ENCODE results near the gene GPR180.
A peak's percentile ranks its signal among the peaks of the same experiment; 100 is the strongest.

Gene GPR180

DNA sequence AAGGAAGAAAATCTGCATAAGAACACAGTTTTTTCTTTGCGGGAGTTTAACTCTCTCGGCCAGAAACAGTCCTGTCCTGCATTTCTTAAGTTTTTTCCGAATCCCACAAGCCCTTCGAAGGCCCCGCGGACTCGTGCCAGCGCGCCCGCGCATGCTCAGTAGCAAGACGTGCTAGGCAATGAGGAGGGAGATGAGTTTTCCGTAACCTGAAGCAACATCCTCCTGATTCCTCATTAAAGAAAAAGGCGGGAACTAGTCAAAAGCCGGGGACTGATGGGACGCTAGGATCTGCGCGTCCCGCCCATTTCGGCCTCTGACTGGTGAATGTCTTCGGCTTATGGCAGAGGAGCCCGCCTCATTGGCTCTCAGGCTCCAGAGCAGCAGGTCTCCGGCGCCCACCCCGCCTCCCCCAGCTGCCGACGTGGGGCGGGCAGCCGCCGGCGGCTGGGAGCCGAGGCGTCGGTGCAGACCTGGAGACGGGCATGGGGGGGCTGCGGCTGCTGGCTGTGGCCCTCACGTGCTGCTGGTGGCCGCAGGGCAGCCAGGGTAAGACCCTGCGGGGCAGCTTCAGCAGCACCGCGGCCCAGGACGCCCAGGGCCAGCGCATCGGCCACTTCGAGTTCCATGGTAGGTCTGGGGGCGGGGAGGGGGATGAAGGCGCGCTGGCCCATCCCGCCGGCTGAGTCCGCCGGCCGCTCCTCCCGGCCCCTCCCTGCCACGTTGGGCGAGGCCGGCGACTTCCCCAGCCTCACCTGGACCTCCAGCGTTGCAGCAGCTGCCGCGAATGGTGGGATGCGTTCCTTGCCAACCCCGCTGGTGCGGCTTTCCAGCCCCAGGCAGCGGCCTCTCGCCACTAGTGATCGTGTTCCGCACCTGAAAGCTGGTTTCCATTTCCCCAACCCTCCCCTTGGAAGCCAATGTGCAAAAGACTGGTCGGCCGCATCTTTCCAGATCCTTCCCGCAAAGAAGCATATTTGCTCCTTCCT, at the start of gene GPR180:
TSS of gene GPR180 (plus strand) at position 412 of the 986 bp plus-strand sequence. CDS start at position 483, 71 bp downstream.
- no peak for DNase-seq

DNA sequence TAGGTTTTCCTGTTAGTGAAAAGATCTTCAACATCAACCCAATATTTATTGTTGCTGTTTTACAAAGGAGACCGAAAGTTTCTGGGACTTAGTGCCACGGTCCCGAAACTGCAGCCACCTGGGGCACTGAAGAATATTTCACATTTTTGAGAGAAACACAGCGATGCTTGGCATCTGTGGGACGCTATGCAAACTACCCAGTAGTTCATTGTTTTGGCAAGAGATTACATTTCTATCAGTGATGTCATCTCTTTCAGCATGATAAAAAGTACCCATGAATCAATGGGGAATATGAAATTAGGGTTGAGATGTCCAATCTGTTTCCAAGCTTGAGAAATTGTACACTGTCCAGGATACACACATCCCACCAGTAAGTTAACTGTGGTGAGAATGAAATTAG, 49.6 kb upstream of the GPR180 start:
- DNase-seq = no peak

GRCh38 chr13:94553766-94554165, 47.9 kb upstream of the GPR180 start:
- DNase-seq = no peak

DNA sequence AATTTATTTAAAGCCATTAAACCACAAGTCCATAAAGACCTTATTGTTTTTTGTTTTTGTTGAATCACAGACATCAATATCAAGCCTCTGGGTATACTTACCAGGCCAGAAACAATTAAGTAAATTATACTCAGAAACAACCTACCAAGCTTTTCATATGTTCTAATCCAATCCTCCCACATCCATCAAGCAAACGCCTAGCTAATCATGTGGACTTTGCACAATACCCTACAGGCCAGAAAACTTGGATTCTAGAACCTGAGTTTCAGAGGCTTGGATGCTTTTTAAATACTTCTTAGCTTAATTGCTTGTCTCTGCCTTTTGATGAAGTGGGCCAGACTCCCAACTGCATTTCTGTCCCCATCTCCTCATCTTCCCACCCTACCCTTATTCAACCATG, 45.6 kb upstream of the GPR180 start:
- DNase-seq = no peak

DNA sequence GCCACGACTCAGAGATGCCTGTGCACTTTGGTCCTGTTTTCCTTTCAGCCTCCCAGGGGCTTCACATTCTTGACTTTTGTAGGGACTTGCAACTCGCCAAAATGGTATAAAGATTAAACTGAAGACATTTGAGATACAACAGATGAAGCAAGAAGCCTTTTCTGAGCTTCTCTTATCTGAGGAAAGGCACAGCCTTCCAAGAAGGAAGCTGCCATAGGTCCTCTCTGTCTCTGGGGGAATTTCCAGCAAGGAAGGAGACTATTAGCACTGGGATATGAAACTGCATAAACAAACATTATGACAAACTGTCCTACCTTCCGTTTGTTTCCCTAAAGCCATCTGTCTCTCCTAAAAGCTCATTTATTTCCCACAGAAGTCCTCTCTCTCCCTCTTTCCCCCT, 45.0 kb upstream of the GPR180 start:
- DNase-seq = no peak

- no peak for DNase-seq
Observed at GRCh38 chr13:94557684-94558235, 43.9 kb upstream of the GPR180 start.

DNA sequence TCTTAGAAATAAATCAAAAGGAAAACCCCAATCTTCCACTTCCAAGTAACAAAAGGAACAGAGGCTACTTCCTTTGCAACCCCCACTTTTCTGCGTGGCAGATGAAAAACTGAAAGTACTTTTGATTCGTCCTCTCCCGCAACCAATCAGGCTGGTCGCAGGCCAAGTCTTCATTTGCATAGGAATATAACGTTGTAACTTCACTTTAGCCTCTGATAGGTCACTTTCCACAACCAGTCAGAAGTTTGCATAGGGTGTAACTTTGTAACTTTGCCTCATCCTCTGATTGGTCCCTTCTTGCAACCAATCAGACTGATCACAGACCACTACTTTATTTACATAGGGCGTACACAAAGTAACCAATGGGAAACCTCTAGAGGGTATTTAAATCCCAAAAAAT, 42.9 kb upstream of the GPR180 start:
- DNase-seq = no peak

DNA sequence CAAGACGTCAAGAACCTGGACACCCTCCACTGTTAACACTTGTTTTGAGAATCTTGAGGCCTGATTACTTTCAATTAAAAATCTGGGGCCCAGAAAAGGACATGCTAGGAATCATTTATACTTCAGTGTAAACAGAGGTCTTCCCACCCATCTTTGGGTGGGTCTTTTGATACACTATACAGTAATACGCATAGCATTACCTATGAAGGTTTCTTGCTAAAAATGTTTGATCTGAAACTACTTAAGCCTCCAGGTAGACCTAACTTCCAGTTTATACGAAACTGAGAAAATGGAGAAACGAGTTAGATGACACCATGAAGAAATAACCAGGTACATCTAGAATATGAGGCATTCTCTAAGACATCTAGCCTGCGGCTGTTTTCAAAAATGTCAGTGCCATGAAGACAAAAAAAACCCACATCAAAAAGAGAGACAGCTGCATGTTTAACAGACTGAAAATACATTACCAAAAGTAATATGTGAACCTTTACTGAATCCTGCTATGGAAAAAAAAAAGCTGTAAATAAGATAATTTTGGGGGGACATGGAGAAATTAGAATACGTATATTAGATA, 42.3 kb upstream of the GPR180 start:
- DNase-seq = no peak

- DNase-seq = no peak
Observed at GRCh38 chr13:94560116-94560515, 41.5 kb upstream of the GPR180 start.

DNA sequence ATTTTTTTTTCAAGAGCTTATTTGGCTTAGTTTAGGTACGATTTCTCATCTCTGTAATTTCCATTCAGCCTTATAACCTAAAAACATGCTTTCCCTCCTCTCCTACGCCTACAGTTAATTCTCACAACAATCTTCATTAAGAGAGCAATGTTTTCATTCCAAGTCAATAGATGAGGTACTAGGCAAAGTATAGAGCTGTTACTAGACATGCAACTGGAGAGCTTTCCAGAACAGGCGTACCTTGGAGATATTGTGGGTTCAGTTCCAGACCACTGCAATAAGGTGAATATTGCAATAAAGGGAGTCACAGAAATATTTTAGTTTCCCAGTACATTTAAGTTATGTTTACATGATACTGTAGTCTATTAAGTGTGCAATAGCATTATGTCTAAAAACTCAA, 40.5 kb upstream of the GPR180 start:
- DNase-seq = no peak

DNA sequence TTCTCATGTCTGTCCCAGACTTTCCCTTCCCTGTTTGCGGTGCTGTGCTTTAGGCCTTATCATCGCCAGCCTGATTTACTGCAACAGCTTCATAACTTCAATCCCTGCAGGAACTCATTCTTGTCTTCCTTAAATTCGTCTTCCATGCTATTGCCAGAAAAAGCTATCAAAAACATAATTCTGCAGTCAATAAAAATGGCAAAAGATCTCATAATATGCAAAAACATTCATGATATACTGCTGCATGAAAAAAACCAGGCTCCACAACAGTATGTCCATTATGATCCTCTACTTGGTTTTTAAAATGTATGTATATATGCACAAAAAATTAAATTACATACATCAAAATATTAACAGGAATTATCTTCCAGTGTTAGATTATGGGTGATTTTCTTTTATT, 34.1 kb upstream of the GPR180 start:
- no peak for DNase-seq

GRCh38 chr13:94568443-94568842, 33.2 kb upstream of the GPR180 start:
- DNase-seq = no peak

DNA sequence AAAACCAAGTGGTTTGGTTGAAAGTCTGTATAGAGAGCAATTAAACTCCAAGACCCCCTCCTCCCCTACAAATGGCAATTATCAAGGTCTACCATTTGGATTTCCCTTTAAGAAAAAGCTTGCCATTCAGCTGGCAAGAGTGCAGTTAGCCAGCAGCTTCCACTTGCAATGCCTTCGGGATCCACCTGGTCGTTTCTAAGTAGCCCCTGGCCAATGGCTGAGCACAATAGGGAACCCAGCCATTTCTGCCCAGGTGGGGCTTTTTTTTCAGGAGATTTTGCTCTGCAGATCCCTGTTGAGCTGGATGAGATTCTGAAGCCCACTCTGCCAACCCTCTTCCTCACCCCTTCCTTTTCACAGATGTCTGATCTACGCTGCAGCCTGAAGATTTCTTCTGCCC, 32.0 kb upstream of the GPR180 start:
- no peak for DNase-seq

DNA sequence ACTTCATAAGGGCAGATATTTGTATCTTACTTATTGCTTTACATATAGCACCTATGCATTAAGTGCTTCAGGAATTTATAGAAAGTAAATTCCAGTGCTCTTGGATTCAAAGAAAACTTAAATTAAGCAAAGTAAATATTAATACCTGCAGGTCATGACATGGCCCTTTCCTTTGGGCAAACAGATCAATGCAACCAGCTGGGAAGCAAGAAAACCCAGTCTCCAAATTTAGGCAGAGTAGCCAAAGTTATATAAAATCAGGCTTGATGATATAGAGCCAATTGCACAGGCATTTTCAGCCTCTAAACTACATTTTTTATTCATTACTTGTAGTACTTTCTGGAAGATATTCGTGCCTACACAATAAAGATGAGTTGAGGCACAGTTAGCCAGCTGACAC, 22.6 kb upstream of the GPR180 start:
- no peak for DNase-seq

- no peak for DNase-seq
Observed at GRCh38 chr13:94583926-94584325, 17.7 kb upstream of the GPR180 start.

- no peak for DNase-seq
Observed at GRCh38 chr13:94585543-94586101, 16.0 kb upstream of the GPR180 start.

DNA sequence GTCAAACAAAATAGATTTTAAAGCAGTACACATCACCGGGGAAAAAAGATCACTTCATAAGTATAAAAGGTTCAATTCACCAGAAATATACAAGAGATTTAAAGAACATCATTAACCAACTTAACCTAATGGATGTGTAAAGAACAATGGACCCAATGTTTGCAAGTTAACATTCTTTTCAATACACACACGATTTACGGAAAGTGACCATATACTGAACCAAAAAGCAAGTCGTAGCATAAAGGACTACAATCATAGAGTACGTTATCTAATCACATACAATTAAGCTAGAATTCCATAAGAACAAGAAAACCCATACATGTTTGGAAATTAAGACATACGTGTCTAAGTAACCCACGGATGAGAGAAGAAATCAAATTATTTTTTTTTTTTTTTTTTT, 15.3 kb upstream of the GPR180 start:
- no peak for DNase-seq

DNA sequence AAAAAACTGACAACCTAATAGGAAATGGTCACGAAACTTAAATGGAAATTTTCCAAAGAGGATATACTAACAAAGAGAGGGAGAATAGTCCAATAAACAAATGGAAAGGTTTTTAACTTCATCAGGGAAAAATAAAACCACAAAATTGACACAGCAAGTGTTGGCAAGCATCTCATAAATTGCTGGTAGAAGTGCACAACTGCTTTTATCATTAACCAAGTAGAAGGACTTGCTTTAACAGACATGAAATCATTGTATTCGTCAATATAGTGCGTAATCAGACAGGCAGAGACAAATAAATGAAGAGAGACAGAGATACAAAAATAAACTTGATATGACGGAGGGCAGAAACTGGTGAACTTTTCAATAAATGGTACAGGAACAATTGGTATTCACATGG, 13.1 kb upstream of the GPR180 start:
- no peak for DNase-seq

DNA sequence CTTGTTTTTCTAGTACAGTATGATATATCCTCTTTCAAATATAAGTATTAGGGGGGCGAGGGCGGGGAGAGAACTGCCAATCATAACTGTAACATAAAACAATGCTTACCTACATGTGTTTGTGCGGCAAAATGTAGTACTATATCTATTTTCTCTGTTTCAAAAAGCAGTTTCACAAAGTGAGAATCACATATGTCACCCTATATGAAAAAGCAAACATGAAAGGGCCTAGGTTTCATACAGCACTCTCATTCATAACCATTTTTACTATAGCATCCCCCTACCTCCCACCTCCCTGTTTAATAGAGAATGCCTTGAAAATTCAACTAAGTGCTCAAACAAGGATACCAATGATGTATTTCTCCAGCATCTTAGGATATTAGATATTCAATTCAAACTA, 10.9 kb upstream of the GPR180 start:
- no peak for DNase-seq

- DNase-seq = no peak
Observed at GRCh38 chr13:94595001-94595949, 6.4 kb upstream of the GPR180 start.

- DNase-seq = peak; percentile 78
Observed at GRCh38 chr13:94595950-94596574, 5.6 kb upstream of the GPR180 start, which contains the start of gene TGDS. TGDS (minus strand) TSS chr13:94596152; CDS start chr13:94596136, 16 bp downstream.

- no peak for DNase-seq
Observed at GRCh38 chr13:94596575-94596971, 5.1 kb upstream of the GPR180 start.

Data from NK-92 treated with Interleukin-12 subunit alpha and Interleukin-12 subunit beta, amount 100 ng/mL, for 24 hours (cell line).